ENCODE measurements around the gene RTBDN. TPM values are rescaled to one million over a fixed set of nuclear protein-coding genes. Genes with fewer than 3 reads are reported as not detected.

The RTBDN gene
- polyA plus RNA-seq (ENCODE audit: low read depth in 6 of 6), result not detected

- ATAC-seq (ENCODE audit: low read depth in 2 of 2) (no peak), DNase-seq (no peak)
- Mint-ChIP-seq H3K27me3 (peaks cover 67 to 93% (median 69%) of the 10 kb centered on the region in 3 donors), H3K4me1 (peaks cover 29 to 57% (median 42%) of the 10 kb centered on the region in 3 donors), H3K27ac (peak within 1 kb of the TSS in 5 of 6 donors; percentile 49 to 88 (median 73)), H3K36me3 (peaks cover 0 to 19% of the 10 kb centered on the region in 2 donors), H3K9me3 (peaks cover 1 to 17% (median 6%) of the 10 kb centered on the region in 7 donors), H3K4me3 (peak within 1 kb of the TSS; percentile 52 to 79 (median 70))
Observed at GRCh38 chr19:12834566-12834943, at the start of gene RTBDN. Gene RTBDN, minus strand, starts transcription at chr19:12834579. Its CDS starts 4,600 bp downstream, at chr19:12829979.

GRCh38 chr19:12882589-12882988 lies 48.2 kb upstream of the RTBDN start:
- no peak for ATAC-seq (ENCODE audit: low read depth in 2 of 2)
- peaks cover 25 to 51% (median 43%) of the 10 kb centered on the region in 3 donors for H3K4me1 Mint-ChIP-seq
- DNase-seq, result no peak
- peaks cover 0 to 17% (median 6%) of the 10 kb centered on the region in 7 donors for H3K9me3 Mint-ChIP-seq
- peak overlapping the region in 4 of 6 donors; percentile 88 to 99 (median 97) for H3K27ac Mint-ChIP-seq
- no peaks in the 10 kb centered on the region for H3K36me3 Mint-ChIP-seq
- peak overlapping the region; percentile 72 to 95 (median 90) for H3K4me3 Mint-ChIP-seq
- no peaks in the 10 kb centered on the region for H3K27me3 Mint-ChIP-seq

GRCh38 chr19:12881172-12881808 lies 46.9 kb upstream of the RTBDN start, which contains the start of gene DNASE2:
Gene DNASE2, minus strand, starts transcription at chr19:12881449. Its CDS starts 74 bp downstream, at chr19:12881375.
- peak within 1 kb of the TSS; percentile 96 to 99 (median 98) for H3K27ac Mint-ChIP-seq
- H3K4me1 Mint-ChIP-seq, result peaks cover 25 to 48% (median 43%) of the 10 kb centered on the region in 3 donors
- DNase-seq (peak; percentile 94), ATAC-seq (ENCODE audit: low read depth in 2 of 2) (peak; percentile 83 to 85)
- H3K9me3 Mint-ChIP-seq, result peaks cover 0 to 17% (median 6%) of the 10 kb centered on the region in 7 donors
- H3K36me3 Mint-ChIP-seq, result no peaks in the 10 kb centered on the region
- no peaks in the 10 kb centered on the region for H3K27me3 Mint-ChIP-seq
- peak within 1 kb of the TSS; percentile 84 to 95 (median 92) for H3K4me3 Mint-ChIP-seq

GRCh38 chr19:12880551-12881171 lies 46.3 kb upstream of the RTBDN start:
- Mint-ChIP-seq H3K27me3 (no peaks in the 10 kb centered on the region), H3K4me3 (peak overlapping the region; percentile 84 to 95 (median 92)), H3K9me3 (peaks cover 0 to 17% (median 6%) of the 10 kb centered on the region in 7 donors), H3K27ac (peak overlapping the region; percentile 96 to 99 (median 98)), H3K4me1 (peaks cover 25 to 48% (median 43%) of the 10 kb centered on the region in 3 donors), H3K36me3 (no peaks in the 10 kb centered on the region)
- ATAC-seq (ENCODE audit: low read depth in 2 of 2), result peak; percentile 4 to 6
- DNase-seq, result no peak

GRCh38 chr19:12875086-12875485 lies 40.7 kb upstream of the RTBDN start:
- Mint-ChIP-seq H3K4me1 (peaks cover 14 to 22% (median 19%) of the 10 kb centered on the region in 3 donors), H3K27ac (no peak overlapping the region), H3K27me3 (no peaks in the 10 kb centered on the region), H3K36me3 (peaks cover 10 to 17% of the 10 kb centered on the region in 2 donors), H3K9me3 (peaks cover 0 to 6% (median 1%) of the 10 kb centered on the region in 7 donors), H3K4me3 (no peak overlapping the region)
- ATAC-seq (ENCODE audit: low read depth in 2 of 2), result no peak
- no peak for DNase-seq

GRCh38 chr19:12873891-12874745 lies 39.7 kb upstream of the RTBDN start:
- DNase-seq, result no peak
- Mint-ChIP-seq H3K27ac (no peak overlapping the region), H3K36me3 (peaks cover 10 to 17% of the 10 kb centered on the region in 2 donors), H3K9me3 (peaks cover 0 to 6% (median 1%) of the 10 kb centered on the region in 7 donors), H3K4me1 (peaks cover 9 to 15% (median 12%) of the 10 kb centered on the region in 3 donors), H3K4me3 (peak overlapping the region in 1 of 8 donors; percentile 23), H3K27me3 (no peaks in the 10 kb centered on the region)
- no peak for ATAC-seq (ENCODE audit: low read depth in 2 of 2)

GRCh38 chr19:12872941-12873890 lies 38.8 kb upstream of the RTBDN start:
- H3K4me3 Mint-ChIP-seq, result peak overlapping the region in 6 of 8 donors; percentile 23 to 82 (median 48)
- peak overlapping the region in 3 of 6 donors; percentile 16 to 75 (median 63) for H3K27ac Mint-ChIP-seq
- peaks cover 0 to 6% (median 1%) of the 10 kb centered on the region in 7 donors for H3K9me3 Mint-ChIP-seq
- ATAC-seq (ENCODE audit: low read depth in 2 of 2) (peak; percentile 77 to 81), DNase-seq (peak; percentile 31)
- peaks cover 10 to 17% of the 10 kb centered on the region in 2 donors for H3K36me3 Mint-ChIP-seq
- peaks cover 5 to 18% (median 9%) of the 10 kb centered on the region in 3 donors for H3K4me1 Mint-ChIP-seq
- H3K27me3 Mint-ChIP-seq, result no peaks in the 10 kb centered on the region

GRCh38 chr19:12872255-12872654 lies 37.9 kb upstream of the RTBDN start:
- Mint-ChIP-seq H3K27me3 (no peaks in the 10 kb centered on the region), H3K4me1 (peaks cover 8 to 20% (median 11%) of the 10 kb centered on the region in 3 donors), H3K4me3 (peak overlapping the region in 3 of 8 donors; percentile 14 to 73 (median 41)), H3K36me3 (peaks cover 10 to 17% of the 10 kb centered on the region in 2 donors), H3K27ac (peak overlapping the region in 2 of 6 donors; percentile 4 to 73), H3K9me3 (peaks cover 0 to 6% (median 1%) of the 10 kb centered on the region in 7 donors)
- no peak for ATAC-seq (ENCODE audit: low read depth in 2 of 2)
- DNase-seq, result no peak

GRCh38 chr19:12871681-12872080 lies 37.3 kb upstream of the RTBDN start:
- H3K9me3 Mint-ChIP-seq, result peaks cover 0 to 6% (median 1%) of the 10 kb centered on the region in 7 donors
- H3K36me3 Mint-ChIP-seq, result peaks cover 10 to 17% of the 10 kb centered on the region in 2 donors
- H3K27me3 Mint-ChIP-seq, result peaks cover 0 to under 1% (median 0%) of the 10 kb centered on the region in 3 donors
- H3K4me3 Mint-ChIP-seq, result peak overlapping the region in 1 of 8 donors; percentile 6
- no peak for ATAC-seq (ENCODE audit: low read depth in 2 of 2)
- peaks cover 13 to 24% (median 13%) of the 10 kb centered on the region in 3 donors for H3K4me1 Mint-ChIP-seq
- no peak for DNase-seq
- peak overlapping the region in 2 of 6 donors; percentile 4 to 59 for H3K27ac Mint-ChIP-seq

- Mint-ChIP-seq H3K27me3 (peaks cover 0 to 6% (median 0%) of the 10 kb centered on the region in 3 donors), H3K4me3 (peak overlapping the region in 7 of 8 donors; percentile 58 to 92 (median 78))
Observed at GRCh38 chr19:12868540-12869112, 34.2 kb upstream of the RTBDN start.

More at GRCh38 chr19:12868540-12869112, 34.2 kb upstream of the RTBDN start:
- ATAC-seq (ENCODE audit: low read depth in 2 of 2), result no peak
- Mint-ChIP-seq H3K4me1 (peaks cover 13 to 29% (median 17%) of the 10 kb centered on the region in 3 donors), H3K9me3 (peaks cover 0 to 6% (median 1%) of the 10 kb centered on the region in 7 donors), H3K36me3 (peaks cover 5 to 12% of the 10 kb centered on the region in 2 donors), H3K27ac (peak overlapping the region in 1 of 6 donors; percentile 73)
- no peak for DNase-seq
